Measurements from ENCODE around the gene ZNF334. TPM values are rescaled to one million over a fixed set of nuclear protein-coding genes. Genes with fewer than 3 reads are reported as not detected.

ZNF334 gene
- total RNA-seq, 1 donor from 2014 or later, result 9.0 TPM

Other genes starting within 250 kb of the ZNF334 start
- 0.40 TPM for gene CDH22, start 205.1 kb downstream of the ZNF334 start, total RNA-seq
- gene ELMO2, start 106.9 kb downstream of the ZNF334 start, total RNA-seq, result 84.9 TPM
- gene OCSTAMP, start 37.1 kb upstream of the ZNF334 start, total RNA-seq, result not detected
- 21.0 TPM for gene SLC13A3, start 137.9 kb upstream of the ZNF334 start, total RNA-seq
- 10.4 TPM for gene TP53RK, start 175.9 kb upstream of the ZNF334 start, total RNA-seq
- 14.7 TPM for gene SLC2A10, start 196.1 kb upstream of the ZNF334 start, total RNA-seq